Liver (tissue), 9 donors: ENCODE results near the gene ALG1. TPM values are rescaled to one million over a fixed set of nuclear protein-coding genes. Genes with fewer than 3 reads are reported as not detected.

Experiments
- DNase-seq: peaks from one replicate; pipeline ENCODE4 v3.0.0-alpha.2; 2017; ENCODE audit warnings: low spot score
- H3K27ac ChIP-seq, 2 donors: one replicate each; pipeline ENCODE4 v1.7.0; 2013; ENCODE audit warnings: inconsistent platforms in 2 of 2, low read length in 2 of 2, control low read depth in 1 of 2, low read depth in 1 of 2, mild to moderate bottlenecking in 1 of 2
- H3K27me3 ChIP-seq, 4 donors: one replicate each; pipeline versions ENCODE4 v1.6.1 to v1.7.0; 2013; ENCODE audit warnings: low read length in 3 of 4, inconsistent platforms in 1 of 4, mild to moderate bottlenecking in 1 of 4, moderate library complexity in 1 of 4; ENCODE audit not compliant: control insufficient read depth in 4 of 4, insufficient read depth in 4 of 4
- H3K36me3 ChIP-seq, 4 donors: one replicate each; pipeline versions ENCODE4 v1.6.1 to v1.7.0; 2013; ENCODE audit warnings: low read length in 3 of 4, mild to moderate bottlenecking in 3 of 4, low read depth in 1 of 4, moderate library complexity in 1 of 4; ENCODE audit not compliant: control insufficient read depth in 4 of 4, insufficient read depth in 3 of 4
- H3K4me1 ChIP-seq, 4 donors: one replicate each; pipeline versions ENCODE4 v1.6.1 to v1.7.0; 2013; ENCODE audit warnings: low read length in 3 of 4, mild to moderate bottlenecking in 3 of 4, moderate library complexity in 1 of 4; ENCODE audit not compliant: control insufficient read depth in 4 of 4, insufficient read depth in 4 of 4
- H3K4me3 ChIP-seq, 3 donors: one replicate each; pipeline versions ENCODE4 v1.6.1 to v1.7.0; 2013; ENCODE audit warnings: low read length in 3 of 3, control low read depth in 1 of 3, low read depth in 1 of 3, mild to moderate bottlenecking in 1 of 3
- H3K9ac ChIP-seq, 2 donors: one replicate each; pipeline ENCODE4 v1.7.0; 2013; ENCODE audit warnings: low read length in 2 of 2, mild to moderate bottlenecking in 2 of 2, moderate library complexity in 2 of 2, control low read depth in 1 of 2, low read depth in 1 of 2
- H3K9me3 ChIP-seq, 4 donors: one replicate each; pipeline versions ENCODE4 v1.6.1 to v1.7.0; 2013; ENCODE audit warnings: low read length in 3 of 4; ENCODE audit not compliant: control insufficient read depth in 4 of 4
- ATF3 ChIP-seq: IDR thresholded peaks from 2 replicates; pipeline ENCODE4 v1.6.1; 2016; ENCODE audit warnings: antibody characterized with exemption
- CTCF ChIP-seq: fragments of 150-350 bp; IDR thresholded peaks from 2 replicates; pipeline ENCODE4 v1.5.1; 2017; ENCODE audit warnings: improper control_type of control experiment, low read depth, low read length; ENCODE audit not compliant: missing input control
- EGR1 ChIP-seq, 2 donors: IDR thresholded peaks; 2 replicates each; pipeline ENCODE4 v1.6.1; 2016 to 2018; ENCODE audit warnings: antibody characterized with exemption in 2 of 2, low read depth in 2 of 2
- FOXA1 ChIP-seq: IDR thresholded peaks from 2 replicates; pipeline ENCODE4 v1.6.1; 2016; ENCODE audit warnings: antibody characterized with exemption
- FOXA2 ChIP-seq: IDR thresholded peaks from 2 replicates; pipeline ENCODE4 v1.6.1; 2016; ENCODE audit warnings: antibody characterized with exemption
- GABPA ChIP-seq, 2 donors: IDR thresholded peaks in 1 of 2; conservative IDR thresholded peaks in 1 of 2; 2 replicates each; pipeline ENCODE4 v1.6.1; 2016; ENCODE audit warnings: antibody characterized with exemption in 2 of 2, mild to moderate bottlenecking in 1 of 2, moderate library complexity in 1 of 2
- HNF4A ChIP-seq, 2 donors: conservative IDR thresholded peaks; 2 replicates each; pipeline ENCODE4 v1.6.1; 2016; ENCODE audit warnings: antibody characterized with exemption in 2 of 2, mild to moderate bottlenecking in 2 of 2
- HNF4G ChIP-seq: IDR thresholded peaks from 2 replicates; pipeline ENCODE4 v1.6.1; 2016; ENCODE audit warnings: antibody characterized with exemption
- JUND ChIP-seq, 2 donors: IDR thresholded peaks; 2 replicates each; pipeline ENCODE4 v1.6.1; 2016; ENCODE audit warnings: antibody characterized with exemption in 2 of 2
- MAX ChIP-seq: IDR thresholded peaks from 2 replicates; pipeline ENCODE4 v1.6.1; 2016; ENCODE audit warnings: antibody characterized with exemption
- NR2F2 ChIP-seq: IDR thresholded peaks from 2 replicates; pipeline ENCODE4 v1.6.1; 2016; ENCODE audit warnings: antibody characterized with exemption
- RAD21 ChIP-seq, 2 donors: IDR thresholded peaks; 2 replicates each; pipeline ENCODE4 v1.6.1; 2016; ENCODE audit warnings: antibody characterized with exemption in 2 of 2, mild to moderate bottlenecking in 2 of 2
- REST ChIP-seq: IDR thresholded peaks from 2 replicates; pipeline ENCODE4 v1.6.1; 2016; ENCODE audit warnings: antibody characterized with exemption, mild to moderate bottlenecking
- RXRA ChIP-seq, 2 donors: IDR thresholded peaks; 2 replicates each; pipeline ENCODE4 v1.6.1; 2017 to 2018; ENCODE audit warnings: antibody characterized with exemption in 2 of 2, mild to moderate bottlenecking in 1 of 2
- SP1 ChIP-seq: IDR thresholded peaks from 2 replicates; pipeline ENCODE4 v1.6.1; 2018; ENCODE audit warnings: antibody characterized with exemption, mild to moderate bottlenecking
- TAF1 ChIP-seq: conservative IDR thresholded peaks from 2 replicates; pipeline ENCODE4 v1.6.1; 2016; ENCODE audit warnings: antibody characterized with exemption, mild to moderate bottlenecking
- YY1 ChIP-seq: IDR thresholded peaks from 2 replicates; pipeline ENCODE4 v1.6.1; 2016; ENCODE audit warnings: antibody characterized with exemption, mild to moderate bottlenecking
- ZBTB33 ChIP-seq: IDR thresholded peaks from 2 replicates; pipeline ENCODE4 v1.6.1; 2016; ENCODE audit warnings: antibody characterized with exemption
- WGBS: extraction: QIAGEN DNeasy Blood & Tissue Kit; methylation state at CpG from one replicate; pipeline ENCODE4 v1.1.7; 2013; 5-methylcytosine and 5-hydroxymethylcytosine counted together
- polyA plus RNA-seq, 2 donors: library from polyadenylated mRNA; stranded (reverse) in 1 of 2; unstranded in 1 of 2; fragments of 200-250 nt in 1 of 2; fragments of >200 nt in 1 of 2; fragmentation: Nextera tagmentation in 1 of 2; extraction: Ambion mirVana in 1 of 2; gene quantifications; one replicate each; pipeline versions ENCODE4 v1.2.1 to v1.2.3, GENCODE V29; 2013 to 2015
- total RNA-seq, 2 donors: library from RNA; depleted of rRNA; stranded (reverse); fragments of >200 nt; gene quantifications; one replicate each; pipeline ENCODE4 v1.2.3, GENCODE V29; 2014
- donor health status: healthy.
- donor health status: healthy.
- donor health status: healthy.
- donor health status: healthy.
- donor health status: healthy.

ALG1 gene
- total and polyA plus RNA-seq, 4 donors, result 18.9 to 25.4 (median 20.6) TPM

- no peak for TF ChIP-seq MAX
- no peak for TF ChIP-seq REST
- TF ChIP-seq JUND (IDR thresholded peaks at IDR 0.05), result no peak
- no peak for TF ChIP-seq RXRA (IDR thresholded peaks at IDR 0.05)
- TF ChIP-seq CTCF, result no peak
- no peak for TF ChIP-seq GABPA (IDR thresholded peaks at IDR 0.05 in 1 of 2, conservative IDR thresholded peaks at IDR 0.05 in 1 of 2)
- TF ChIP-seq HNF4G, result no peak
- TF ChIP-seq FOXA2, result no peak
- TF ChIP-seq SP1, result no peak
- no peak for TF ChIP-seq FOXA1
- TF ChIP-seq ATF3, result no peak
- no peak for TF ChIP-seq EGR1 (IDR thresholded peaks at IDR 0.05; ENCODE audit: low read depth in 2 of 2)
- no peak for TF ChIP-seq TAF1
- no peak for TF ChIP-seq YY1
- no peak for TF ChIP-seq HNF4A (conservative IDR thresholded peaks at IDR 0.05)
- no peak for TF ChIP-seq ZBTB33
- no peak for TF ChIP-seq NR2F2
- no peak for TF ChIP-seq RAD21 (IDR thresholded peaks at IDR 0.05)
- H3K36me3 ChIP-seq, result peaks cover 0 to 7% (median 3%) of the 10 kb centered on the region in 4 donors
- DNase-seq, result no peak
- H3K4me3 ChIP-seq, result no peak overlapping the region
- 87% methylated on average over 7 of the region's 7 CpGs for WGBS
- no peaks in the 10 kb centered on the region for H3K9me3 ChIP-seq
- peaks cover 0 to 4% (median 3%) of the 10 kb centered on the region in 4 donors for H3K4me1 ChIP-seq
- no peak overlapping the region for H3K27ac ChIP-seq
- H3K9ac ChIP-seq, result no peak overlapping the region
- H3K27me3 ChIP-seq, result no peaks in the 10 kb centered on the region
These were observed 44.6 kb upstream of the ALG1 start for GRCh38 chr16:5027086-5027485.
